BLaER1 treated with 17β-estradiol and CSF1 and Interleukin-3, amounts not matched to agents 10 nM and 100 nM (cell line): ENCODE measurements around the gene EPB41L5.

Experiments
- H3K27ac ChIP-seq, 11 experiments: shearing (Covaris generic); formaldehyde crosslinking; 2 replicates each; pipeline ENCODE4 v1.8.1; 2022
- H3K27me3 ChIP-seq, 11 experiments: shearing (Covaris generic); formaldehyde crosslinking; 2 replicates each; pipeline ENCODE4 v1.8.1; 2022
- H3K36me3 ChIP-seq, 11 experiments: shearing (Covaris generic); formaldehyde crosslinking; 2 replicates each; pipeline ENCODE4 v1.8.1; 2022
- H3K4me1 ChIP-seq, 10 experiments: shearing (Covaris generic); formaldehyde crosslinking; 2 replicates each; pipeline ENCODE4 v1.8.1; 2022
- H3K4me2 ChIP-seq, 11 experiments: shearing (Covaris generic); formaldehyde crosslinking; 2 replicates each; pipeline ENCODE4 v1.8.1; 2022
- H3K4me3 ChIP-seq, 10 experiments: shearing (Covaris generic); formaldehyde crosslinking; 2 replicates each; pipeline ENCODE4 v1.8.1; 2022
- H3K9ac ChIP-seq, 11 experiments: shearing (Covaris generic); formaldehyde crosslinking; 2 replicates each; pipeline ENCODE4 v1.8.1; 2022
- H3K9me3 ChIP-seq, 11 experiments: shearing (Covaris generic); formaldehyde crosslinking; replicated peaks in 1 of 11; 2 replicates each; pipeline ENCODE4 v1.8.1; 2022
- H4K20me1 ChIP-seq, 11 experiments: shearing (Covaris generic); formaldehyde crosslinking; 2 replicates each; pipeline ENCODE4 v1.8.1; 2022
- Cebpa-rat ChIP-seq, 11 experiments: shearing (Covaris generic); IDR thresholded peaks; 2 replicates each; pipeline ENCODE4 v1.8.1; 2022

EPB41L5 gene

DNA sequence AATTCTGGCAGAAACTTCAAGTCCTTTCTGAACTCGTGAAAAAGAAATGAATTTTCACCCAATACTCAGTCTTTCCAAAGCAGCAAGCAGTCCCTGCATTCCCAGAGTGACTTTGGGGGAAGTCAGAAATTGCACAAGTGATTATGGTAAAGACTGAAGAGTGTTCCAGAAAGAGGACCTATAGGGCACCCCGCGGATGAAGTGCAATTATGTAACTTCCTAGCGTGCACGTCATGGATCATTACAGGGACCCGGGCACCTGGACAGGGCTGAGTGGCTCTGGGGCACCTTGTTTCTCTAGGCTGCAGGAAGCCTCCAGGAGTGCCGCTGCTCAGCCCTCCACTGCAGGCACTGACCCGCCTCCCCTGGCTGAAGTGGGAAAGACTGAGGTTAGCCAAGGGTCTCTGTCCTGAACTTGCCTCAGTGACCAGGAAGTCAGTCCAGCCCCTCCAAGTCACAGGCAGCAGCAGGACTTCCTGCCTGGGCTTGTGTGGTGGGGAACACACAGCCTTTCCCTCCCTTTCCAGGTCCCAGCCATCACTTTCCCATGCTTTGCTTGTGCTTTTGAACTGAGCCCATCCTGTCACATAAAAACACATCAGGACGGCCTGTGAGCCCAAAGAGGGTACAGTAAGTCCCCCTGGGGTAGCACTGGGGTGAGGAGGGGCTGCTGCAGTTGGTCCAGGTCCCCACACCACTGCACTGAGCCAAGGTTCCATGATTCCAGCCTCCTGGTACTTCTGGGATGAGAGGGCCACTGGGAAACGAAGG is 190.6 kb downstream of the EPB41L5 start:
- Histone ChIP-seq H3K27ac (peak overlapping the region in 1 of 11 experiments; percentile 25; a peak in 2 of 22 replicates), H3K4me1 (peaks cover 17 to 57% (median 28%) of the 10 kb centered on the region in 10 experiments), H3K4me3 (no peak overlapping the region; a peak in 2 of 20 replicates), H3K27me3 (no peaks in the 10 kb centered on the region), H4K20me1 (no peaks in the 10 kb centered on the region), H3K4me2 (peak overlapping the region; percentile 36 to 74 (median 56)), H3K9me3 (peaks cover under 1 to 11% (median 8%) of the 10 kb centered on the region in 11 experiments; a peak in 16 of 22 replicates), H3K9ac (no peak overlapping the region), H3K36me3 (no peaks in the 10 kb centered on the region)
- TF ChIP-seq Cebpa-rat (IDR thresholded peaks at IDR 0.05): no peak

DNA sequence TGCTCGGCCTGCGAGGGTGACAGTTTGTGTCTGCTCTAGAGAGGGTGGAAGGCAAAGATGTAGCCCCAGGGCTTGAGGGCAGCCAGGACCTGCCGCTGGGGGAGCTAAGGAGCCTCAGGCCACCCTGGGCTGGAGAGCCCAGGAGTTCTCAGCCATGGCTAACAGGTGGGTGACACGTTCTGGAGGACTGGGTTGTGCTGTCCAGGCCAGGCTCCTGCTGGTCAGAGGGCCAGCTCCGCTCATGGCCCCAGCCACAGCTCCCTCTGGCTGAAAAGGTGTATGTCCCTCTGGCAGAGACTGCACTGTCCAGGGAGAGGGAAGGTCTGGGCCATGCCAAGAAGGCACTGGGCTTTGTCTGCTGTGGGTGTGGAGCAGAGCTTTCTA is 191.1 kb downstream of the EPB41L5 start:
- H3K36me3 ChIP-seq: no peaks in the 10 kb centered on the region
- no peak for TF ChIP-seq Cebpa-rat (IDR thresholded peaks at IDR 0.05)
- no peaks in the 10 kb centered on the region for H4K20me1 ChIP-seq
- peaks cover 0 to 5% (median 3%) of the 10 kb centered on the region in 11 experiments; a peak in 11 of 22 replicates for H3K9me3 ChIP-seq
- H3K9ac ChIP-seq: no peak overlapping the region
- H3K4me1 ChIP-seq: peaks cover 21 to 57% (median 34%) of the 10 kb centered on the region in 10 experiments
- H3K27ac ChIP-seq: peak overlapping the region in 1 of 11 experiments; percentile 25; a peak in 3 of 22 replicates
- H3K4me2 ChIP-seq: peak overlapping the region; percentile 36 to 74 (median 56)
- no peak overlapping the region for H3K4me3 ChIP-seq
- H3K27me3 ChIP-seq: no peaks in the 10 kb centered on the region

DNA sequence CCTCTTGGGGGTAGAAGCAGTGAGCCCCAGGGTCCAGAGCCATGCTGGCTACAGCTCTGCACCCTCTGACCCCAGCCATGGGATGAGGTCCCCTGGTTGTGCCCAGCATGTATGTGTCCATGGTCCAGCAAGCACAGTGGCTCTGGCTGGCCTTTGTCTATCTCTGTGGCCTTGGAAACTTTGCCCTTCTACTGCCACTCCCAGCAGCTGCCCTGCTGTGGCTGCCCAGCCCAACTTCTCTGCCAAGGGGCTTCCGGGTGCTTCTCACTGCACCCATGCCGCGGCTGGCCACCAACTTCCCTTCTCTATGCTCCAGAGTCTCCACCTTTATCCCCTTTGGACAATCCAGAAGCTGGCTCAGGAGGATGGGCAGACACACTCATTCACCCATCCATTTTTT is 191.5 kb downstream of the EPB41L5 start:
- Histone ChIP-seq H4K20me1 (no peaks in the 10 kb centered on the region), H3K27ac (peak overlapping the region in 1 of 11 experiments; percentile 25; a peak in 2 of 22 replicates), H3K4me2 (peak overlapping the region; percentile 36 to 74 (median 56)), H3K27me3 (no peaks in the 10 kb centered on the region), H3K36me3 (no peaks in the 10 kb centered on the region), H3K9ac (0 out of 22 replicates have a peak overlapping the region, but pooled peaks of 1 of the 11 experiments have one; percentile 18), H3K4me3 (no peak overlapping the region), H3K9me3 (peaks cover 0 to 5% (median 0%) of the 10 kb centered on the region in 11 experiments; a peak in 3 of 22 replicates), H3K4me1 (peaks cover 21 to 57% (median 38%) of the 10 kb centered on the region in 10 experiments)
- no peak for TF ChIP-seq Cebpa-rat (IDR thresholded peaks at IDR 0.05)

- Histone ChIP-seq H3K4me3 (no peak overlapping the region), H3K27ac (no peak overlapping the region), H4K20me1 (peaks cover 0 to 4% (median 0%) of the 10 kb centered on the region in 11 experiments; a peak in 2 of 22 replicates), H3K4me1 (peaks cover 28 to 58% (median 45%) of the 10 kb centered on the region in 10 experiments), H3K4me2 (peak overlapping the region in 4 of 11 experiments; percentile 56 to 74 (median 62); a peak in 2 of 22 replicates), H3K27me3 (no peaks in the 10 kb centered on the region), H3K36me3 (no peaks in the 10 kb centered on the region), H3K9ac (0 out of 22 replicates have a peak overlapping the region, but pooled peaks of 1 of the 11 experiments have one; percentile 18), H3K9me3 (peaks cover 0 to 4% (median 0%) of the 10 kb centered on the region in 11 experiments; a peak in 1 of 22 replicates)
- TF ChIP-seq Cebpa-rat (IDR thresholded peaks at IDR 0.05): no peak
Observed at GRCh38 chr2:120204945-120205670, 192.2 kb downstream of the EPB41L5 start.

- Histone ChIP-seq H3K36me3 (no peaks in the 10 kb centered on the region), H4K20me1 (peaks cover 0 to 14% (median 0%) of the 10 kb centered on the region in 11 experiments; a peak in 2 of 22 replicates), H3K9me3 (0 out of 22 replicates have a peak, but pooled peaks cover 0 to 4% (median 0%) of the 10 kb centered on the region in 11 experiments), H3K4me2 (peak overlapping the region in 2 of 11 experiments; percentile 26 to 33; a peak in 3 of 22 replicates), H3K9ac (no peak overlapping the region), H3K27me3 (no peaks in the 10 kb centered on the region), H3K4me3 (no peak overlapping the region), H3K4me1 (peaks cover 36 to 60% (median 51%) of the 10 kb centered on the region in 10 experiments), H3K27ac (no peak overlapping the region)
- TF ChIP-seq Cebpa-rat (IDR thresholded peaks at IDR 0.05): no peak
Observed at GRCh38 chr2:120206022-120206581, 193.2 kb downstream of the EPB41L5 start.

DNA sequence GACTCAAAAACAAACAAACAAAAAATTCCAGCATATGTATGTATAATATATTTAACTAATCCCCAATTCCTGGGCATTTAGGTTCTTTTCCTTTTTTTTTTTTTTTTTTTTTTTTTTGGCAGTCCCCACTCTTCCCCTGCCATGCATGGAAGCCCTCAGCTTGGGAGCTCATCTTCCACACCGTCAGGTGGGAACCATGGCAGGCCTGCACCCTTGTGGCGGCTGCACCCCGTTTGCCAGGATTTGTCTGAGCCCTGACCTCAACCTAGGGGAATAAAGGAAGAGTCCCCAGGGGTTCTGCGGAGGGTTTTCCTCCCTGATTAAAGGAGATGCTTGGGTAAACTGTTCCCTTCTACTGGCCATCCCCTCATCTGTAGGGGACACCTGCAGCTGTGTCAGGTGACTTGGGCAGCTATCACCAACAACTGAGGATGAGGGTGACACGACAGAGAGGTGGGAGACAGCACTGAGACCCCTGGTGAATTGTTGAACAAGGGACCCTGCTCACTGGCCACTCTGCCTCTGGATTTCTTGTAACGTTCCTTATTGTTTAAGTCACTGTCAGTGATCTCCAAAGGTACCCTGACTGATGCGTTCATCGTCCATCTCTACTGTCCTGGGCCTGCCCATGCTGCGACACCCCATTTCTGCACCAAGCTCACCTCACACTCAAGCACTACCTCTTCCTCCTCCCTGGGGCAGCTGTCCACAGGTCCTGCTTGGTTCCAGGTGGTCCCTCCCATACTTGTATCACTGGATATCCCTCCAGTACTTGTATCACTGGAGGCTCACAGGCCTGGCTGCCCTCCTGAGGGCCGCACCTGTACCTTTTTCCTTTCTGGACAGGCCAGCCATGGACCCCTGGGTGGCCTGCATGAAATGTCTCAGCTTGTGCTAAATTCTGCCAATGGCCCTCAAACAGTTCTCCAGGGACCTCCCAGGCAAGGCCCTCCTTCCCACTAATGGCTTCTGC is 195.8 kb downstream of the EPB41L5 start:
- Histone ChIP-seq H3K4me1 (peaks cover 24 to 50% (median 36%) of the 10 kb centered on the region in 10 experiments), H3K4me2 (peak overlapping the region in 8 of 11 experiments; percentile 25 to 65 (median 52); a peak in 15 of 22 replicates), H3K4me3 (no peak overlapping the region), H3K9ac (no peak overlapping the region), H3K27me3 (no peaks in the 10 kb centered on the region), H3K36me3 (no peaks in the 10 kb centered on the region), H3K27ac (0 out of 22 replicates have a peak overlapping the region, but pooled peaks of 1 of the 11 experiments have one; percentile 2), H3K9me3 (no peaks in the 10 kb centered on the region), H4K20me1 (peaks cover 0 to 15% (median 0%) of the 10 kb centered on the region in 11 experiments; a peak in 2 of 22 replicates)
- TF ChIP-seq Cebpa-rat (IDR thresholded peaks at IDR 0.05): no peak

DNA sequence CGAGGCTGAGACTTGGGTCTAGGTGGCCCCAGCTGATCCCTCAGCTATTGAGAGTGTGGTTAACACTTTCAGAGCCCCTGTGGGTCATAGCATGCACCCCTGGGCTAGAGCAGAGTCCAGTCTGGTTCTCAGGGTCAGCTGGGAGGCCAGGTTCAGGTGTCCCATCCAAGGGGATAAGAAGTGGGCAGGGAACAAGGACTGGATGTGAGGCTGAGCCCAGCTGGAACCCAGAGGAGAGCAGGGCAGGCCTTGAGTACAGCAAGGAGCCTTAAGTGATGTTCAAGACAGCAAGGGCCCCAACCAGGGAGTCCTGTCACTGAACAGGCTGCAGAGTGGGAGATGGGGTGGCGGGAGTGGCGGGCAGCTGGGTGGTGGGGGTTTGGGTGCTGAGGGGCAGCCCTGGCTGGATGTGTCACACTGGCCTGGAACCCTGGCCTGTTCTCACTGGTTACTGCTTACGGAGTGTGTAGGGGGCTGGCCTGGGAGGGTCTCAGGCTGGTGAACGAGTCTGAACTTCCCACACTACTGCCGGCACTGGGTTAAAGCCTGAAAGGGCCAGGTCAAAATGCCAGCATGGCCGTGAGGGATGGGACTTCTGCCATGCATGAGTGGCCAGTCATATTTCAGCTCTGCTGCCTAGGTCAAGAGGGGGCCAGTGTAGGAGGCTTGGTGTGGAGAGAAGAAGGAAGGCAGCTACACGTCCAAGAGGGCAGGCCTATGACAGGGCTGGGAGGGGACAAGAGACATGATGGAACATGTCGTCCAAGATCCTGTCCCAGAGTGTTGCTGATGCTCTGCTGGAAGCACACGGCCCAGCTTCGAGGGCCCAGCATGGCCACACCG is 196.8 kb downstream of the EPB41L5 start:
- Histone ChIP-seq H3K27ac (peak overlapping the region in 3 of 11 experiments; percentile 2 to 39 (median 36); a peak in 4 of 22 replicates), H4K20me1 (peaks cover 0 to 15% (median 0%) of the 10 kb centered on the region in 11 experiments; a peak in 2 of 22 replicates), H3K36me3 (no peaks in the 10 kb centered on the region), H3K9me3 (no peaks in the 10 kb centered on the region), H3K27me3 (no peaks in the 10 kb centered on the region), H3K4me3 (no peak overlapping the region), H3K4me1 (peaks cover 14 to 40% (median 26%) of the 10 kb centered on the region in 10 experiments), H3K4me2 (peak overlapping the region; percentile 23 to 65 (median 51); a peak in 18 of 22 replicates), H3K9ac (no peak overlapping the region)
- no peak for TF ChIP-seq Cebpa-rat (IDR thresholded peaks at IDR 0.05)
